Endothelial cell of umbilical vein (primary cell): Measurements from ENCODE around the gene RNFT2. TPM values are rescaled to one million over a fixed set of nuclear protein-coding genes. Genes with fewer than 3 reads are reported as not detected.

Source experiments
- BruUV-seq: library from RNA; stranded (reverse); fragments of 400-500 nt; replicated peaks from 2 replicates; lab custom pipeline; 2021; lab: Mats Ljungman, UMichigan
- CTCF ChIA-PET: fragments of 300-600, 350-600 bp; sonication (Branson Sonifier 250); formaldehyde crosslinking; loops from one replicate; lab custom pipeline; 2021; ENCODE audit warnings: antibody characterized with exemption, inconsistent platforms; lab: Charles Lee
- POLR2A ChIA-PET: fragments of 300-600, 350-600 bp; sonication (Branson Sonifier 250); formaldehyde crosslinking; loops from one replicate; lab custom pipeline; 2021; ENCODE audit warnings: antibody characterized with exemption, inconsistent platforms; lab: Charles Lee
- DNase-seq: peaks from one replicate; pipeline ENCODE4 v3.0.0-alpha.2; 2011; ENCODE audit warnings: low read depth, low spot score
- FAIRE-seq: peaks from 2 replicates; lab custom pipeline; 2011; peaks lifted over from hg19 to GRCh38; lab: Jason Lieb, UNC
- H2AFZ ChIP-seq: 2 replicates; pipeline ENCODE4 v1.6.0; 2012; ENCODE audit warnings: low read depth, low read length, control low read depth, inconsistent platforms
- H3K27ac ChIP-seq: 2 replicates; pipeline ENCODE4 v1.5.1; 2011; ENCODE audit warnings: low read depth, mild to moderate bottlenecking, control low read depth, low read length, moderate library complexity; ENCODE audit not compliant: insufficient read depth
- H3K27me3 ChIP-seq, 2 experiments: 2 replicates each; pipeline versions ENCODE4 v1.6.0 to v1.6.1; 2011; ENCODE audit warnings: low read length in 2 of 2, mixed read lengths in 1 of 2; ENCODE audit not compliant: control insufficient read depth in 2 of 2, insufficient read depth in 2 of 2
- H3K36me3 ChIP-seq, 2 experiments: 2 replicates in 1 of 2; 3 replicates in 1 of 2; pipeline ENCODE4 v1.5.1; 2011; ENCODE audit warnings: low read length in 2 of 2, mild to moderate bottlenecking in 1 of 2, moderate library complexity in 1 of 2; ENCODE audit not compliant: control insufficient read depth in 2 of 2, insufficient read depth in 2 of 2; ENCODE audit errors: extremely low read depth in 1 of 2
- H3K4me1 ChIP-seq: 3 replicates; pipeline ENCODE4 v1.5.1; 2011; ENCODE audit warnings: mild to moderate bottlenecking, low read length; ENCODE audit not compliant: control insufficient read depth, insufficient read depth; ENCODE audit errors: extremely low read depth
- H3K4me2 ChIP-seq: 2 replicates; pipeline ENCODE4 v1.6.1; 2011; ENCODE audit warnings: low read length, control low read depth, mixed read lengths; ENCODE audit not compliant: insufficient read depth
- H3K4me3 ChIP-seq, 3 experiments: fragments of 200-600 bp in 1 of 3; sonication (generic), shearing (Covaris generic) in 1 of 3; replicated peaks in 1 of 3; 2 replicates each; pipeline ENCODE4 v1.5.1; 2011 to 2016; ENCODE audit warnings: control low read depth in 3 of 3, low read length in 3 of 3, mild to moderate bottlenecking in 2 of 3, inconsistent platforms in 1 of 3, low read depth in 1 of 3, moderate library complexity in 1 of 3; ENCODE audit not compliant: insufficient read depth in 1 of 3
- H3K79me2 ChIP-seq: 2 replicates; pipeline ENCODE4 v1.6.0; 2012; ENCODE audit warnings: low read length, inconsistent platforms; ENCODE audit not compliant: control insufficient read depth, insufficient read depth
- H3K9ac ChIP-seq: replicated peaks from 2 replicates; pipeline ENCODE3; 2011; ENCODE audit warnings: low read length, control low read depth; ENCODE audit not compliant: insufficient read depth; ENCODE audit errors: extremely low read depth
- H3K9me1 ChIP-seq: replicated peaks from 3 replicates; pipeline ENCODE4 v1.6.0; 2011; ENCODE audit warnings: mild to moderate bottlenecking, low read length; ENCODE audit not compliant: control insufficient read depth, insufficient read depth; ENCODE audit errors: extremely low read depth
- H3K9me3 ChIP-seq: replicated peaks from 2 replicates; pipeline ENCODE4 v1.5.1; 2012; ENCODE audit warnings: low read length, inconsistent platforms; ENCODE audit not compliant: control insufficient read depth, insufficient read depth
- H4K20me1 ChIP-seq: replicated peaks from 2 replicates; pipeline ENCODE3; 2011; ENCODE audit warnings: mild to moderate bottlenecking, low read length; ENCODE audit not compliant: control insufficient read depth, insufficient read depth; ENCODE audit errors: extremely low read depth
- CTCF ChIP-seq, 2 donors: IDR thresholded peaks; 1 replicate in 1 of 2; 2 replicates in 1 of 2; pipeline ENCODE4 v1.5.1; 2011; ENCODE audit warnings: low read length in 2 of 2, mild to moderate bottlenecking in 2 of 2, moderate library complexity in 2 of 2, control low read depth in 1 of 2, inconsistent platforms in 1 of 2, low read depth in 1 of 2; ENCODE audit not compliant: insufficient read depth in 1 of 2; ENCODE audit errors: extremely low read depth in 1 of 2
- EZH2 ChIP-seq: IDR thresholded peaks from 2 replicates; pipeline ENCODE4 v1.6.1; 2012; ENCODE audit warnings: borderline replicate concordance, low read depth, mild to moderate bottlenecking, moderate library complexity, low read length, inconsistent platforms; ENCODE audit not compliant: severe bottlenecking
- FOS ChIP-seq: IDR thresholded peaks from 2 replicates; pipeline ENCODE4 v1.6.1; 2011; ENCODE audit warnings: mild to moderate bottlenecking, low read length, moderate library complexity, borderline replicate concordance; ENCODE audit not compliant: insufficient read depth
- GATA2 ChIP-seq: IDR thresholded peaks from 2 replicates; pipeline ENCODE4 v1.7.0; 2011; ENCODE audit warnings: low read depth, mild to moderate bottlenecking, moderate library complexity, mixed read lengths, low read length; ENCODE audit not compliant: insufficient read length, insufficient read depth
- JUN ChIP-seq: IDR thresholded peaks from 2 replicates; pipeline ENCODE4 v1.6.1; 2011; ENCODE audit warnings: borderline replicate concordance, low read depth; ENCODE audit not compliant: insufficient read length, insufficient read depth
- MAX ChIP-seq: IDR thresholded peaks from 2 replicates; pipeline ENCODE4 v1.6.1; 2011; ENCODE audit not compliant: insufficient read depth, insufficient read length
- MYC ChIP-seq: IDR thresholded peaks from one replicate; pipeline ENCODE4 v1.6.1; 2011; ENCODE audit warnings: mild to moderate bottlenecking, low read depth, low read length
- POLR2A ChIP-seq: IDR thresholded peaks from 2 replicates; pipeline ENCODE4 v1.6.1; 2012; ENCODE audit warnings: low read depth, mild to moderate bottlenecking, control low read depth, low read length
- POLR2AphosphoS5 ChIP-seq: IDR thresholded peaks from 2 replicates; pipeline ENCODE4 v1.6.1; 2012; ENCODE audit warnings: low read depth, mild to moderate bottlenecking, control low read depth, low read length, moderate library complexity; ENCODE audit not compliant: insufficient read depth
- dilution Hi-C: fragments of 300-500 bp; cut with MboI; formaldehyde crosslinking; loops from one replicate; pipeline ENCODE4 v1.15.0; 2019; ENCODE audit warnings: low sequenced_read_pairs; ENCODE audit not compliant: extremely low pct_ligation_motif_present
- intact Hi-C: fragments of 100-400 bp; cut with micrococcal nuclease; formaldehyde crosslinking; loops from one replicate; pipeline ENCODE4 v1.10.0; 2022
- polyA plus RNA-seq, 4 experiments: library from polyadenylated mRNA; depleted of rRNA in 3 of 4; stranded (reverse) in 3 of 4; unstranded in 1 of 4; fragments of >200 nt; gene quantifications; 2 replicates each; pipeline versions ENCODE4 v1.2.1 to v1.2.3, GENCODE V29; 2011 to 2012; ENCODE audit warnings: missing spikeins in 1 of 4
- total RNA-seq: library from RNA; stranded (reverse); gene quantifications from 2 replicates; pipeline ENCODE4 v1.2.3, GENCODE V29; 2021

Gene RNFT2
- total and polyA plus RNA-seq, 2 donors (not counting 3 experiments of a cell fraction or from before 2014, with no cell fraction given), result 1.4 to 6.6 TPM

GRCh38 chr12:116695464-116695725, 42.7 kb upstream of the RNFT2 start:
- intact Hi-C loops, result no loop called here
- Histone ChIP-seq H4K20me1 (no peaks in the 10 kb centered on the region), H3K9me3 (no peaks in the 10 kb centered on the region), H3K9me1 (no peaks in the 10 kb centered on the region), H3K27me3 (peaks cover 24 to 26% of the 10 kb centered on the region in 2 experiments), H3K4me3 (no peak overlapping the region), H3K36me3 (no peaks in the 10 kb centered on the region), H3K9ac (no peak overlapping the region), H2AFZ (no peak overlapping the region), H3K4me1 (no peaks in the 10 kb centered on the region), H3K4me2 (no peak overlapping the region), H3K27ac (no peak overlapping the region), H3K79me2 (no peaks in the 10 kb centered on the region)
- TF ChIP-seq GATA2 (no peak), POLR2AphosphoS5 (no peak), JUN (no peak), EZH2 (no peak), MAX (no peak), MYC (no peak), POLR2A (no peak), CTCF (IDR thresholded peaks at IDR 0.05; ENCODE audit: extremely low read depth in 1 of 2, insufficient read depth in 1 of 2, low read depth in 1 of 2, low read length in 2 of 2) (no peak), FOS (no peak)
- ChIA-PET CTCF (interaction anchor here (0.6 to 1.2 kb wide), 2 partner anchors 8 to 697 kb away, joined by 3 read pairs; no protein-coding TSS in a partner anchor), POLR2A (no interaction called here)
- no peak for FAIRE-seq
- BruUV-seq, result no TSS peak
- dilution Hi-C loops, result no loop called here
- no peak for DNase-seq
